Tibial nerve (tissue), 4 donors: ENCODE results near the gene MSTO1. TPM values are rescaled to one million over a fixed set of nuclear protein-coding genes. Genes with fewer than 3 reads are reported as not detected.

Experiments used
- DNase-seq, 2 donors: peaks; one replicate each; pipeline ENCODE4 v3.0.0-alpha.2; 2019; ENCODE audit warnings: low spot score in 2 of 2
- H3K27ac ChIP-seq, 4 donors: fragments of 200-600 bp; sonication (generic) in 3 of 4; one replicate each; pipeline ENCODE4 v1.5.1; 2017 to 2019; ENCODE audit warnings: mild to moderate bottlenecking in 1 of 4
- H3K27me3 ChIP-seq, 2 donors: fragments of 200-600 bp; sonication (generic) in 1 of 2; one replicate each; pipeline versions ENCODE4 v1.5.1 to v1.6.0; 2017 to 2019
- H3K36me3 ChIP-seq, 3 donors: fragments of 200-600 bp; sonication (generic); one replicate each; pipeline ENCODE4 v1.5.1; 2018 to 2019
- H3K4me1 ChIP-seq, 4 donors: fragments of 200-600 bp; sonication (generic) in 3 of 4; one replicate each; pipeline ENCODE4 v1.5.1; 2017 to 2019
- H3K4me3 ChIP-seq, 4 donors: fragments of 200-600 bp; sonication (generic) in 3 of 4; one replicate each; pipeline ENCODE4 v1.5.1; 2017 to 2019; ENCODE audit warnings: mild to moderate bottlenecking in 1 of 4, moderate library complexity in 1 of 4
- H3K9me3 ChIP-seq, 4 donors: fragments of 200-600 bp; sonication (generic) in 3 of 4; one replicate each; pipeline ENCODE4 v1.5.1; 2017 to 2019
- CTCF ChIP-seq, 5 experiments: fragments of 200-600 bp in 3 of 5; fragments of 450-650 bp in 2 of 5; sonication (generic) in 3 of 5; IDR thresholded peaks; one replicate each; pipeline ENCODE4 v1.5.1; 2016 to 2019; ENCODE audit warnings: antibody characterized with exemption in 5 of 5, mild to moderate bottlenecking in 3 of 5, moderate library complexity in 2 of 5
- EP300 ChIP-seq, 2 donors: sonication (generic); formaldehyde crosslinking; IDR thresholded peaks; one replicate each; pipeline ENCODE4 v1.6.1; 2017; ENCODE audit warnings: antibody characterized with exemption in 2 of 2, mild to moderate bottlenecking in 1 of 2
- POLR2A ChIP-seq, 2 donors: fragments of 450-650 bp; IDR thresholded peaks; one replicate each; pipeline ENCODE4 v1.6.1; 2017; ENCODE audit warnings: antibody characterized with exemption in 2 of 2, mild to moderate bottlenecking in 2 of 2, moderate library complexity in 2 of 2
- WGBS, 2 donors: methylation state at CpG; one replicate each; pipeline ENCODE4 v1.1.5; 2018; 5-methylcytosine and 5-hydroxymethylcytosine counted together
- total RNA-seq, 4 donors: library from RNA; depleted of rRNA; stranded (reverse); fragments of >200 nt; gene quantifications; one replicate each; pipeline ENCODE4 v1.1.0, GENCODE V29; 2016

MSTO1 gene
- total RNA-seq, 4 donors from 2014 or later: 16.4 to 41.4 (median 20.9) TPM

DNA sequence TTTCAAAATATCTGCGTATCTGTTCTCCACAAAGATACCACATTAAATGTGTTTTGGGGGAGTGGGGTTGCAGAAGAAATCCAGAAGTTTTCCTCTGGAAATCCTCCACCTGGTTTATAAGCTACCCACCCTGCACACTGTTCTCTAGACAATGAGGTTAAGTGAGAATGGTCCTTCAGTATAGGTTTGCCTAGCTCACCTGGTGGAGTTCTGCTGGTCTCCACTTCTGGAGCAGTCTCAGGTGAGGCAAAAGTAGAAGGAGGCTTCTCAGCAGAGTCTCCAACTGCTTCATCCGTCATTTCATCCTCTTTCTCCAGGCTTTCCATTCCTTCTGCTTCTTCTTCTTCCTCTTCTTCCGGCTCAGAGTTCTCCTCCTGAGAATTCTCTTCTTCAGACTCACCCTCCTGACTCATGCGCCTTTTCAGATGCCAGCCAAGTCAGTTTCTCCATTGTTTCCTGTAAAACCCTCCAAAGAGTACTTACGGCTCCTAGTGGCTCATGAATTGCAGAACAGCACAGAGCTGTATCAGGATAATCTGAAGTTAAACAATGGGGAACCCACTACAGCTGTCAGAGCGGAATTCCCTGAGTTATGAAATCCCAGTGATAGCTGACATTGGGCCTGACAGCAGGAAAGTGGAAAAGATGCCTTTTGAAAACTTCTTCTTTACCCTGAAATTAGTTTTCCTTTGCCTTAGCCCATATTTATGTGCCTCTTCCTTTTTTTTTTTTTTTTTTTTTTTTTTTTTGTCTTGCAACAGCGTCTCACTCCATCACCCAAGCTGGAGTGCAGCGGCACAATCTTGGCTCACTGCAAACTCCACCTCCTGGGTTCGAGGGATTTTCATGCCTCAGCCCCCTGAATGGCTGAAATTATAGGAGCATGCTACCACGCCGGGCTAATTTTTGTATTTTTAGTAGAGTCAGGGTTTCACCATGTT is 38.5 kb downstream of the MSTO1 start:
- peak overlapping the region in 1 of 4 donors; percentile 22 for H3K27ac ChIP-seq
- DNase-seq: peak in 1 of 2 donors; percentile 33
- 50% methylated on average over 11 of the region's 11 CpGs for WGBS, 2 donors
- H3K36me3 ChIP-seq: no peaks in the 10 kb centered on the region
- peaks cover 0 to 48% (median 20%) of the 10 kb centered on the region in 4 donors for H3K4me1 ChIP-seq
- peaks cover 0 to 2% (median 0%) of the 10 kb centered on the region in 4 donors for H3K9me3 ChIP-seq
- peak in 1 of 2 donors; percentile 47 for TF ChIP-seq EP300 (IDR thresholded peaks at IDR 0.05)
- peak; percentile 32 to 56 (median 37) for TF ChIP-seq CTCF (IDR thresholded peaks at IDR 0.05)
- no peak for TF ChIP-seq POLR2A (IDR thresholded peaks at IDR 0.05)
- H3K27me3 ChIP-seq: no peaks in the 10 kb centered on the region
- H3K4me3 ChIP-seq: no peak overlapping the region

DNA sequence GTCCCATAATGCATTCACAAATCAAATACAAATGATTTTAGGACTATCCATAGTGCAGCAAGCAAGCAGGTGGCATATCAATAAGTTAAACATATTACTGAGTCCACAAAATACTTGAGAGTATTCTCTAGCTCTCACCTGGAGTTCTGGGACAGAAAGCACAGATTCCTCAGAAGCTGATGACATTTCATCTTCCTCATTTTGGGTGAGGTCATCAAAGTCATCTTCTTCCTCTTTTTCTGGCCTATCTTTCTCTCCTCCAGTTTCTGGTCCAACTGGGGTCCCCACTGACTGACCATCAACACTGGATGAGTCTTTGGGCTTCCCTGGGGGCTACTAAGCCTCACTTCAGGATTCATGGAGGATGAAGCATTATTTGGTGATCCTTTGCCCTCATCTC is 39.7 kb downstream of the MSTO1 start:
- Histone ChIP-seq H3K36me3 (no peaks in the 10 kb centered on the region), H3K4me1 (peaks cover 0 to 48% (median 20%) of the 10 kb centered on the region in 4 donors)

GRCh38 chr1:155650231-155650757 is 40.3 kb downstream of the MSTO1 start:
- 84 to 88% methylated on average over 7 of the region's 7 CpGs for WGBS, 2 donors
- Histone ChIP-seq H3K27me3 (no peaks in the 10 kb centered on the region), H3K27ac (no peak overlapping the region), H3K36me3 (no peaks in the 10 kb centered on the region), H3K9me3 (no peaks in the 10 kb centered on the region), H3K4me1 (peaks cover 0 to 44% (median 18%) of the 10 kb centered on the region in 4 donors), H3K4me3 (no peak overlapping the region)
- no peak for DNase-seq
- no peak for TF ChIP-seq POLR2A (IDR thresholded peaks at IDR 0.05)
- no peak for TF ChIP-seq EP300 (IDR thresholded peaks at IDR 0.05)
- no peak for TF ChIP-seq CTCF (IDR thresholded peaks at IDR 0.05)

More for the DNA sequence above, 39.7 kb downstream of the MSTO1 start:
- Histone ChIP-seq H3K4me3 (no peak overlapping the region), H3K9me3 (no peaks in the 10 kb centered on the region), H3K27me3 (no peaks in the 10 kb centered on the region), H3K27ac (no peak overlapping the region)
- no peak for TF ChIP-seq EP300 (IDR thresholded peaks at IDR 0.05)
- TF ChIP-seq CTCF (IDR thresholded peaks at IDR 0.05): no peak
- TF ChIP-seq POLR2A (IDR thresholded peaks at IDR 0.05): no peak
- DNase-seq: no peak

GRCh38 chr1:155651861-155652661 is 42.0 kb downstream of the MSTO1 start:
- Histone ChIP-seq H3K27ac (no peak overlapping the region), H3K9me3 (no peaks in the 10 kb centered on the region), H3K36me3 (no peaks in the 10 kb centered on the region), H3K27me3 (no peaks in the 10 kb centered on the region), H3K4me1 (peaks cover 0 to 30% (median 8%) of the 10 kb centered on the region in 4 donors), H3K4me3 (no peak overlapping the region)
- TF ChIP-seq EP300 (IDR thresholded peaks at IDR 0.05): no peak
- TF ChIP-seq CTCF (IDR thresholded peaks at IDR 0.05): no peak
- TF ChIP-seq POLR2A (IDR thresholded peaks at IDR 0.05): no peak
- DNase-seq: no peak
- 76 to 78% methylated on average over 3 of the region's 3 CpGs for whole genome bisulfite sequencing, 2 donors
